Measurements from ENCODE around the gene DUS4L.
A peak's percentile ranks its signal among the peaks of the same experiment; 100 is the strongest.
"Not testable (repeated sequence)": the region's sequence is repeated elsewhere in the genome, so short reads cannot be mapped to it uniquely, and the experiment has no call there.

The DUS4L gene

DNA sequence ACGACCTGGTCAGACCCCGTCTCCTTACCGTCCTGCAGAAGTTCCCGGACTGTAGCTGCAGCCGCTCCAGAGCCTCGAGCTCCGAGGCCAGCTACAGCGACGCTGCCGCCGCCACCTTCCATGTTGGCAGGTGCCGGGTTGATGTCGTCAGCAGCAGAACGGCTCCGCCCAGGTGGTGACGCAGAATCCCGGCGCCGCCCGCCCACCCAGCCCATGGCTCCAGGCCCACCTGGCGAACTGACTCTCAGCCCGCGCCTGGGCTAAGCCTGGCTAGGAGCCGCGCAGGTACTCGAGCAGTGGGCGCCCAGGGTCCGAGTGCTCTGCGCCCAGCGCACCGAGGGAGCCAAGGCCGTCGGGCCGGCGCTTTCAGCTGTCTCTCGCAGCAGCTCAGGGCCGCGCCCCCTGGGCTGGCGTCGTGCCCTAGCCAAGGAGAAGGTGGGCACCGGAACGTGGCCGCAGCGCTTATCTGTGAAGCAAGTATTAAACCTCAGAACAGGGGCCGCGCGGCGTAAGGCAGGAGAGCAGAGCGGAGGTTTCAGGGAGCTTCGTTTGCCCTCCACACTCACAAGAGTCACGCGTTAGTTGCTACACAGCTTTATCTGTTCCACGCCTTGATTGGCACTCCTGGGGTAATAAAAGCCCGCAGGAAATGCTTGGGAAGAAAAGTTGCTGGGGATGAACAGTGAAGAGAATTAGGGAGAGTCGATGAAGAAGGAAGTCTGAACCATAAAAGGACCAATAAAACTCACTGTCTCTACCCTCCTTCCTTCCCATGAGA, at the start of gene DUS4L, which contains the start of gene COG5:
TSS of gene DUS4L (plus strand) at position 197 of the 778 bp plus-strand sequence. CDS start 3,100 bp downstream, outside the sequence.
TSS of gene COG5 (minus strand) at position 146 of the 778 bp plus-strand sequence. CDS start at position 122, 24 bp downstream.
- DNase-seq (ENCODE audit: low read depth in 2 of 2): peak; percentile 68 to 69

- no peak for DNase-seq (ENCODE audit: low read depth in 2 of 2)
Measured at GRCh38 chr7:107526672-107527071, 37.1 kb upstream of the DUS4L start.

GRCh38 chr7:107527196-107527595, 36.6 kb upstream of the DUS4L start:
- DNase-seq (ENCODE audit: low read depth in 2 of 2): no peak

DNA sequence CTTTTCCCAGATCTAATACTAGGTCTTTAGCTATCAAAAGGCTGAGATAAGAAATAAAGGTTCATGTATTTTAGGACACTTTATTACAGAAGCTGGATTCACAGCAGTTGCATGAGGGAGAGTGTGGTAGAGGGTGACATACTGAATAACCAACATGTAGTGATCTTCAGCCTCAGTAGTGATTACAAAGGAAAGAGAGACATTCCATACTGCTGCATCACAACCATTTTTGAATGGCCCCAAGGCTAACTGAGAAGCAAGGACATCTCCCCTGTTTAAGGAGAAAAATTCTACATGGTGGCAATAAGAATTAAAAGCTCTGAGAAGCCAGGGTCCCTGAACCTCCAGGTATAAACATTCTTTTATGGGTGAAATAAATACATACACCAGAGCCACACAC, 35.3 kb upstream of the DUS4L start:
- DNase-seq (ENCODE audit: low read depth in 2 of 2): no peak

GRCh38 chr7:107530751-107531150, 33.0 kb upstream of the DUS4L start:
- no peak for DNase-seq (ENCODE audit: low read depth in 2 of 2)

GRCh38 chr7:107534139-107534538, 29.6 kb upstream of the DUS4L start:
- DNase-seq (ENCODE audit: low read depth in 2 of 2): no peak

GRCh38 chr7:107537228-107537627, 26.5 kb upstream of the DUS4L start:
- not testable (repeated sequence) for DNase-seq (ENCODE audit: low read depth in 2 of 2)

DNA sequence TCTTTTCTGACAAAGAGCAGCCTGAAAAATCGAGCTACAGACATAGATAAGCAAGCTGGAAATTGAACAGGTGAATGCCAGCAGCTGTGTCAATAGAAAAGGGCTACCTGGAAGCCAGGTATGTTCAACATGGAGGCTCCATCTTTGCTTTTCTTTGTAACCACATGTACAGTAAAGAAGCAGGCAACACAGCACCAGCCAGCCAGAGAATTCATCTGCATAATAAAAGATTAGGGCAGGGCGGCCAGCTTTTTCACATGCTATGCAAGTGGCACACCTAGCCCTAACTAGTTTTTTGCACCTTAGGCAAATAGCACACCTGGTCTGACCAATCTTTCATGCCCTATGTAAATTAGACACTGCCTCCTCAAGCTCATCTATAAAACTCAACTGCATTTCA, 25.8 kb upstream of the DUS4L start:
- DNase-seq (ENCODE audit: low read depth in 2 of 2): no peak

DNA sequence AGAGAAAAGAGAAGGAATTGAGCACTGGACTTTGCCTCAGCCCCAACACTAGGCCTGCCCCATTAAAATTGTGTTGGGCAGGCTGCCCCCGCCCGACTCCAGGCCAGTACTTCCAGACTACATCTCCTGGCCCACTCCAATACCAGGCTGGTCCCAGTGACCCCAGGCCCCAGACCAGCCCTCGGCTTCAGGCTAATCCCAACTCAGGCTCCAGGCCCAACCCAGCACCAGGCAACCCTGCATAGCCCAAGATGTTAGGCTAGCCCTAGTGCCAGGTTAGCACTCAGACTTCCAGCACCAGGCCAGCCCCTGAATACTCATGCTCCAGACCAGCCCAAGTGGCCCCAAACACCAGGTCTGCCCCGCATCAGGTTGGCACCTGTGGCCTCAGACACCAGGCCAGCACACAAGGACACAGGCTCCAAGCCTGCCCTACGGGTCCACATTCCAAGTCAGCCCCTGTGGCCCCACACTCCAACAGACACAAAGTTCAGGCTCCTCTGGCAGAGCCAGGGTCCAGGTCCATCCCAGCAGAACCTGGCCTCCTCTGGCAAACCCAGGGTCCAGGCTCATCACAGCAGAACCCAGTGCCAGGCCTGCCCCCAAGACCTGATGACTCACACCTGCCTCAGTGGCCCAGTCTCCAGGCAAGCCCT, 20.3 kb upstream of the DUS4L start:
- DNase-seq (ENCODE audit: low read depth in 2 of 2): no peak

DNA sequence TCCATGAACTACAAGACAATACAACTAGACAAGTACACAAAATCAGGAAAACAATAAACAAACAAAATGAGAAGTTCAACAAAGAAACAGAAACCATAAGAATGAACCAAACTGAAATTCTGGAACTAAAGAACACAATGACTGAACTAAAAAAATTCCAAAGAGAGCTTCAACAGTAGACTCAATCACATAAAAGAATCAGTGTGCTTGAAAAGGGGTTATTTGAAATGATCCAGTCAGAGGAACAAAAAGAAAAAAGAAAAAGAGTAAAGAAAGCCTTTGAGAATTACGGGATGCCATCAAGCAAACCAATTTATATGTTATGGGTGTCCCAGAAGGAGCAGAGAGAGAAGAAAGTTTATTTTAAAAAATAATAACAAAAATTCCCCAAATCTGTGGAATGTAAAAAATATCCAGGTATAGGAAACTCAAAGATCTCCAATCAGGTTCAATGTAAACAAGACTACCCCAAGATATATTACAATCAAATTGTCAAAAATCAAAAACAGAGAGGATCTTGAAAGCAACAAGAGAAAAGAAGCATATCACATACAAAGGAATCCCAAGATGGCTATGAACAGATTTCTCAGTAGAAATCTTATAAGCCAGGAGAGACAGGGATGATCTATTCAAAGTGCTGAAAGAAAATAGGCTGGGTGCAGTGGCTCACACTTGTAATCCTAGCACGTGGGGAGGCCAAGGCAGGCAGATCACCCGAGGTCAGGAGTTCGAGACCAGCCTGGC, 18.8 kb upstream of the DUS4L start:
- no peak for DNase-seq (ENCODE audit: low read depth in 2 of 2)

- DNase-seq (ENCODE audit: low read depth in 2 of 2): no peak
Measured at GRCh38 chr7:107551936-107552335, 11.8 kb upstream of the DUS4L start.

GRCh38 chr7:107555893-107556292, 7.9 kb upstream of the DUS4L start:
- DNase-seq (ENCODE audit: low read depth in 2 of 2): no peak

DNA sequence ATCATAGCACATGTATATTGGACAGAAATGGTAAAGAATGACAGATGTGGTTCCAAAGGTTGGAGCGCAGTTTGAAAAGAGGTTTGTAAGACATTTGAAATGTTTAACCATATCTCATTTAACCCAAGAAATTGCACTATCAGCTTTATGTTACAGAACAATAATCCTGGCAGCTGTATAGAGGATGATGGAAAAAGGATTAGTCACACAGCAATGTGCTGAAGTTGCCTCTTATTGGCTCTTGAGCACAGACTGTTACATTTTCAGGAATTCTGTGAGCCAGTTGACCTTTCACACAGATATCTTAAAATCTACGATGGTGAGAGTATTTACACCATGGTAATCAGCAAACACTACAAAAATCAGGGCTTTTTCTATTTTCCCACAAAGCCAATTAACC, 3.9 kb upstream of the DUS4L start:
- no peak for DNase-seq (ENCODE audit: low read depth in 2 of 2)

DNA sequence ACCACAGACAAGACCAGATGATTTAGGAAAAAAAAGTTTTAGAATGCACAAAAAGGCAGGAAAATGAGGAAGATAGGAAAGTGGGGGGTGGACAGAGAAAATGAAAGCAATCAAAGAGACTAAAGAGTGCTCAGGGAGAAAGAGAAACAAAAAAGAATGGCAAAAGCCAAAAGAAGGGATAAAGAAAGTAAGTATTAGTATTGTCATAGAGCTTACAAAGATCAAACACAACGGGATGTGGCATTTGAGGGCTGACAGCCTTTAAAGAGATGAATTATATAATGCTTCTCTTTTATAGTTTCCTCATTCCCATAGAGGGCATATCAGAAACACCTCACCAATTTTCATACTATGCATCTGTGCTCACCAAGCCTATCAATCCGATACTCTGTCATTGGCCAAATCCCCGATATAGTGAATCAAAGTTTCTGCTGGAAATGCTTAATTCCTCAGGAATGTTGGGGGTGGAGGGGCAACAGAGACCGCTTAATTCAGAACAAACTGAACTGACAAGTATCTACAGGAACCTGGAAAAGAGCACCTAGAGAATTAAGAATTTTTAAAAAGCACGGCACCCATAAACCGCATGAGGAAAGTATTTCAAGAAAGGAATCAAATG, 2.8 kb upstream of the DUS4L start:
- no peak for DNase-seq (ENCODE audit: low read depth in 2 of 2)

GRCh38 chr7:107563081-107563774, 543 bp upstream of the DUS4L start:
- no peak for DNase-seq (ENCODE audit: low read depth in 2 of 2)

GRCh38 chr7:107564553-107565298, 955 bp downstream of the DUS4L start:
- no peak for DNase-seq (ENCODE audit: low read depth in 2 of 2)

GRCh38 chr7:107570298-107570697, 6.5 kb downstream of the DUS4L start:
- DNase-seq (ENCODE audit: low read depth in 2 of 2): no peak

- DNase-seq (ENCODE audit: low read depth in 2 of 2): no peak
Measured at GRCh38 chr7:107573537-107573936, 9.8 kb downstream of the DUS4L start.

DNA sequence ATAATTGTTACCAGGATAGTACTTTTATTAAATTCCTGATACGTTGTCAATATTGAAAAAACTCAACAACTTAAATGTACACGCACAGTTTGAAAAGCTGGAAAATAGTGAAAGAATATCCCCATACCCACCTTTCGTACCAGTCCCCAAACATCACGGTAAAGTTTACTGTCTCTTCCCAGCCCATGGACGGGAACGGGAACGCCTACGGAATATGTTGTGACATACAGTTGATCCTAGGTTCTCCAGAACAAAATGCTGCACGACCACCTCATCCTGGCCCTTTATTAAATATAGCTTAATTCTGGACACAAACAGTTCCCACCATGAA, 15.7 kb downstream of the DUS4L start:
- no peak for DNase-seq (ENCODE audit: low read depth in 2 of 2)

- DNase-seq (ENCODE audit: low read depth in 2 of 2): peak; percentile 29 to 44
Measured at GRCh38 chr7:107579885-107580715, 16.3 kb downstream of the DUS4L start, which contains the start of gene BCAP29. Gene BCAP29 (plus strand): TSS chr7:107580246. CDS start chr7:107580773, 527 bp downstream.

Data from stimulated activated CD8-positive, alpha-beta memory T cell treated with anti-CD3 and anti-CD28 coated beads, Interleukin-2, amount 100 ng/mL, for 1 hour (primary cell).